Skeletal muscle tissue (tissue), 4 donors: Measurements from ENCODE around the gene AZGP1. TPM values are rescaled to one million over a fixed set of nuclear protein-coding genes. Genes with fewer than 3 reads are reported as not detected.
"Not testable (repeated sequence)": the region's sequence is repeated elsewhere in the genome, so short reads cannot be mapped to it uniquely, and the experiment has no call there.

ENCODE experiments used
- H3K27ac ChIP-seq: one replicate; pipeline ENCODE4 v1.7.0; 2013; ENCODE audit warnings: mild to moderate bottlenecking, low read depth, low read length, inconsistent platforms
- H3K27me3 ChIP-seq, 3 donors: one replicate each; pipeline ENCODE4 v1.7.0; 2013; ENCODE audit warnings: low read length in 3 of 3; ENCODE audit not compliant: control insufficient read depth in 3 of 3, insufficient read depth in 3 of 3
- H3K36me3 ChIP-seq, 3 donors: one replicate each; pipeline ENCODE4 v1.7.0; 2013; ENCODE audit warnings: low read length in 3 of 3; ENCODE audit not compliant: control insufficient read depth in 3 of 3, insufficient read depth in 3 of 3
- H3K4me1 ChIP-seq, 3 donors: one replicate each; pipeline ENCODE4 v1.7.0; 2013; ENCODE audit warnings: low read length in 3 of 3, mild to moderate bottlenecking in 3 of 3; ENCODE audit not compliant: control insufficient read depth in 3 of 3, insufficient read depth in 3 of 3
- H3K4me3 ChIP-seq, 3 donors: one replicate each; pipeline ENCODE4 v1.7.0; 2013; ENCODE audit warnings: low read length in 3 of 3
- H3K9ac ChIP-seq, 3 donors: one replicate each; pipeline ENCODE4 v1.7.0; 2013; ENCODE audit warnings: low read length in 3 of 3, mild to moderate bottlenecking in 3 of 3, moderate library complexity in 2 of 3, low read depth in 1 of 3
- H3K9me3 ChIP-seq, 3 donors: one replicate each; pipeline ENCODE4 v1.7.0; 2013; ENCODE audit warnings: low read length in 3 of 3; ENCODE audit not compliant: control insufficient read depth in 3 of 3
- total RNA-seq: library from RNA; depleted of rRNA; stranded (reverse); fragments of >200 nt; gene quantifications from one replicate; pipeline ENCODE4 v1.2.3, GENCODE V29; 2014
- donor health status: Osteomylitis.

The AZGP1 gene
- total RNA-seq, 1 donor from 2014 or later = 9.4 TPM

- Histone ChIP-seq H3K9ac (peak within 1 kb of the TSS; percentile 87 to 97 (median 92)), H3K27me3 (no peaks in the 10 kb centered on the region), H3K27ac (peak within 1 kb of the TSS; percentile 84), H3K36me3 (peaks cover 0 to 3% (median 2%) of the 10 kb centered on the region in 3 donors), H3K9me3 (no peaks in the 10 kb centered on the region), H3K4me1 (peaks cover 11 to 20% (median 11%) of the 10 kb centered on the region in 3 donors), H3K4me3 (peak within 1 kb of the TSS; percentile 79 to 92 (median 83))
Observed at GRCh38 chr7:100015232-100016214, 39.7 kb upstream of the AZGP1 start, which contains the start of gene ZKSCAN1. Gene ZKSCAN1, plus strand, starts transcription at chr7:100015596. Its CDS starts 7,911 bp downstream, at chr7:100023507.

GRCh38 chr7:100013328-100013676 lies 37.5 kb upstream of the AZGP1 start:
- H3K4me1 ChIP-seq = peaks cover 8 to 20% (median 11%) of the 10 kb centered on the region in 3 donors
- peaks cover 0 to 5% (median 0%) of the 10 kb centered on the region in 3 donors for H3K27me3 ChIP-seq
- no peak overlapping the region for H3K4me3 ChIP-seq
- no peak overlapping the region for H3K27ac ChIP-seq
- H3K9ac ChIP-seq = no peak overlapping the region
- no peaks in the 10 kb centered on the region for H3K36me3 ChIP-seq
- H3K9me3 ChIP-seq = no peaks in the 10 kb centered on the region

- H3K27me3 ChIP-seq, H3K9me3 ChIP-seq, H3K27ac ChIP-seq, H3K36me3 ChIP-seq, H3K9ac ChIP-seq, H3K4me3 ChIP-seq: not testable (repeated sequence)
- H3K4me1 ChIP-seq = peaks cover 8 to 18% (median 11%) of the 10 kb centered on the region in 3 donors
Observed at GRCh38 chr7:100012385-100013327, 36.8 kb upstream of the AZGP1 start.

GRCh38 chr7:100011516-100011915 lies 35.7 kb upstream of the AZGP1 start:
- Histone ChIP-seq H3K9ac (no peak overlapping the region), H3K36me3 (no peaks in the 10 kb centered on the region), H3K27ac (no peak overlapping the region), H3K9me3 (no peaks in the 10 kb centered on the region), H3K4me1 (peaks cover 2 to 9% (median 6%) of the 10 kb centered on the region in 3 donors), H3K4me3 (no peak overlapping the region), H3K27me3 (peaks cover 0 to 5% (median 0%) of the 10 kb centered on the region in 3 donors)

DNA sequence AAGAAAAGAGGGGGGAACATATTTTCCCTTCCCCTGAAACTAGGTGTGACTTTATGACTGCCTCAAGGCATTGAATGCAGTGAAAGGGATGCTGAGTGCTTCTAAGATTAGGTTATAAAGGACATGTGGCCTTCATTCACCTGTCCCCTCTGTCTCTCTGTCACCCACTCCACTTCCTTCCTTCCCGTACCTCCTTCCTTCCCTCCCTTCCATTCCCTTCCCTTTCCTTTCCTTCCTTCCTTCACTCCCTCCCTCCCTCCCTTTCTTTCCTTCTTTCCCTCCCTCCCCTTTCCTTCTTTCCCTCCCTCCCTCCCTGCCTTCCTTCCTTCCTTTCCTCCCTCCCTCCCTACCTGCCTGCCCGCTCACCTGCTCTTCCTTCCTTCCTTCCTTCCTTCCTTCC lies 35.1 kb upstream of the AZGP1 start:
- Histone ChIP-seq H3K4me1 (peaks cover 0 to 5% (median under 1%) of the 10 kb centered on the region in 3 donors), H3K27me3 (peaks cover 0 to 5% (median 0%) of the 10 kb centered on the region in 3 donors), H3K9me3 (no peaks in the 10 kb centered on the region), H3K27ac (no peak overlapping the region), H3K9ac (no peak overlapping the region), H3K4me3 (no peak overlapping the region), H3K36me3 (no peaks in the 10 kb centered on the region)

GRCh38 chr7:100009952-100010351 lies 34.1 kb upstream of the AZGP1 start:
- not testable (repeated sequence) for H3K4me1 ChIP-seq, H3K9ac ChIP-seq, H3K36me3 ChIP-seq, H3K27me3 ChIP-seq, H3K4me3 ChIP-seq, H3K27ac ChIP-seq, H3K9me3 ChIP-seq

GRCh38 chr7:100008525-100008924 lies 32.7 kb upstream of the AZGP1 start:
- no peaks in the 10 kb centered on the region for H3K4me1 ChIP-seq
- no peak overlapping the region for H3K9ac ChIP-seq
- no peaks in the 10 kb centered on the region for H3K9me3 ChIP-seq
- no peak overlapping the region for H3K4me3 ChIP-seq
- peaks cover 0 to 5% (median 0%) of the 10 kb centered on the region in 3 donors for H3K27me3 ChIP-seq
- H3K27ac ChIP-seq = no peak overlapping the region
- no peaks in the 10 kb centered on the region for H3K36me3 ChIP-seq

GRCh38 chr7:100007887-100008286 lies 32.1 kb upstream of the AZGP1 start:
- Histone ChIP-seq H3K27ac (no peak overlapping the region), H3K27me3 (peaks cover 0 to 5% (median 0%) of the 10 kb centered on the region in 3 donors), H3K36me3 (no peaks in the 10 kb centered on the region), H3K9me3 (no peaks in the 10 kb centered on the region), H3K9ac (no peak overlapping the region), H3K4me3 (no peak overlapping the region), H3K4me1 (no peaks in the 10 kb centered on the region)

DNA sequence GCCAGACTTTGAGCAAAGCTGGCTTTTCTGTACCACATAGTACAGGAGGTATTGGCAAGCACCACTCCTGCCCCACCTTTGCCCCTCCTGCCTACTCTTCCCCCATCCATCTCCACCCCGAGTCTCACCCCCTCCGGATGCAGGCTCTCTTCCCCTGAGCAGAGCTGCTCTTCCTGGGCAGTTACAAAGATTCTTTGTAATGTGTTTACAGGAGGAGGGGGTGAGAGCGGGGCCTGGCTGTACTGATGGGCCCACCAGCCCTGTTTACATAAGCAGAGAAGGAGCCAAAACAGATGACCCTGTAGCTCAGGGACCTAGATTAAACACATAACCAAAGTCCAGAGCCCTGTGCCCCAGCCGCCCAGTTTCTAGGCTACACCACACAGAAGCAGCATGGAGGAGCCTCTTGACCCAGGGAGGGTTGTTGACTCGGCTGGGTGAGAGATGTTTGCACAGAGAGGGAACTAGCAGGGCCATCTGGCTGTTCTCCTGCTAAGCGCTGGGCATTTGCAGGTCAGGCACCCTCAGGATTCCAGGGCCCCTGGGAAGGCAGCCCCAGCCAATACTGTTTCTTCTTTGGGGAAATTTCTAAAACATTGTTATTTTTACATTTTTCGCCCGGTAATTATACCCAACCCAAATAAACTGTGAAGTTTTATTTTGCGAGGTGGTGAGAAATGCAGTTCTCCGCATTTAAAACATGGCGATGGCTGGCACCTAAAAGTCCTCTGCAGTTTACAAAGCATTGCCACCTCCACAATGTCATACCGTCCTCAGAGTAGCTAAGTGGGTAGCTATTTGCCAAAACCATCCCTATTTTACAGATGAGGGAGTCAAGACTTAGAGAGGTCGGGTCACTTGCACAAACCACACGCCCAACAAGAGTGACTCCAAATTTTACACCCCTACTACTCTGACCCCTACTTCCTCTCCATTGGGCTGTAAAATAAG lies 28.2 kb upstream of the AZGP1 start:
- Histone ChIP-seq H3K9me3 (no peaks in the 10 kb centered on the region), H3K27ac (no peak overlapping the region), H3K4me1 (no peaks in the 10 kb centered on the region), H3K27me3 (no peaks in the 10 kb centered on the region), H3K9ac (no peak overlapping the region), H3K4me3 (no peak overlapping the region), H3K36me3 (no peaks in the 10 kb centered on the region)
